Panc1 (cell line): ENCODE measurements around the gene KISS1R. TPM values are rescaled to one million over a fixed set of nuclear protein-coding genes. Genes with fewer than 3 reads are reported as not detected.

Experiments used
- ATAC-seq: fragments of 200-7000 bp; cut with Tn5 transposase; 2 replicates; pipeline ENCODE4 v1.9.1; 2020; ENCODE audit warnings: mild to moderate bottlenecking, moderate library complexity
- BruUV-seq: library from RNA; stranded (reverse); fragments of 400-500 nt; replicated peaks from 2 replicates; lab custom pipeline; 2021; lab: Mats Ljungman, UMichigan
- CTCF ChIA-PET: fragments of 300-600 bp; sonication (Branson Sonifier 250); formaldehyde crosslinking; loops from one replicate; lab custom pipeline; 2022; ENCODE audit warnings: antibody characterized with exemption; lab: Charles Lee
- POLR2A ChIA-PET: fragments of 300-600 bp; sonication (Branson Sonifier 250); formaldehyde crosslinking; loops from one replicate; lab custom pipeline; 2022; ENCODE audit warnings: antibody characterized with exemption; lab: Charles Lee
- DNase-seq: peaks from one replicate; pipeline ENCODE4 v3.0.0-alpha.2; 2010; ENCODE audit warnings: low read depth, low spot score
- H3K27ac ChIP-seq: 2 replicates; pipeline ENCODE4 v1.5.1; 2011; ENCODE audit warnings: mild to moderate bottlenecking, low read length, inconsistent platforms
- H3K27me3 ChIP-seq: fragments of 200-500 bp; sonication (Bioruptor generic); 2 replicates; pipeline ENCODE4 v1.6.0; 2014; ENCODE audit warnings: low read length, inconsistent platforms; ENCODE audit not compliant: control insufficient read depth, insufficient read depth
- H3K36me3 ChIP-seq: fragments of 200-500 bp; sonication (Bioruptor generic); 2 replicates; pipeline ENCODE4 v1.5.1; 2014; ENCODE audit warnings: inconsistent platforms, mild to moderate bottlenecking, low read length, moderate library complexity; ENCODE audit not compliant: control insufficient read depth, insufficient read depth
- H3K4me1 ChIP-seq: 2 replicates; pipeline ENCODE4 v1.5.1; 2011; ENCODE audit warnings: inconsistent platforms, mild to moderate bottlenecking, low read length, moderate library complexity; ENCODE audit not compliant: control insufficient read depth, insufficient read depth
- H3K4me3 ChIP-seq, 2 experiments: 2 replicates each; pipeline ENCODE4 v1.5.1; 2011 to 2012; ENCODE audit warnings: low read depth in 2 of 2, low read length in 2 of 2, mild to moderate bottlenecking in 2 of 2, inconsistent platforms in 1 of 2, moderate library complexity in 1 of 2
- H3K9me3 ChIP-seq: fragments of 200-500 bp; sonication (Bioruptor generic); 2 replicates; pipeline ENCODE4 v1.5.1; 2014; ENCODE audit warnings: low read depth, mild to moderate bottlenecking, inconsistent platforms, low read length, moderate library complexity; ENCODE audit not compliant: control insufficient read depth, insufficient read depth
- CTCF ChIP-seq: fragments of 450-650 bp; IDR thresholded peaks from 2 replicates; pipeline ENCODE4 v1.5.1; 2017; ENCODE audit warnings: mild to moderate bottlenecking
- POLR2AphosphoS5 ChIP-seq: IDR thresholded peaks from 2 replicates; pipeline ENCODE4 v1.6.1; 2012; ENCODE audit warnings: mild to moderate bottlenecking, low read depth, low read length, moderate library complexity
- REST ChIP-seq, 2 experiments: IDR thresholded peaks; 2 replicates each; pipeline ENCODE4 v1.6.1; 2011 to 2012; ENCODE audit warnings: low read depth in 2 of 2, control low read depth in 1 of 2, low read length in 1 of 2, mild to moderate bottlenecking in 1 of 2, moderate library complexity in 1 of 2; ENCODE audit not compliant: insufficient read depth in 1 of 2
- SIN3A ChIP-seq: IDR thresholded peaks from 2 replicates; pipeline ENCODE4 v1.6.1; 2012; ENCODE audit warnings: low read depth, mild to moderate bottlenecking, low read length, moderate library complexity, borderline replicate concordance; ENCODE audit not compliant: insufficient read depth
- TCF7L2 ChIP-seq: IDR thresholded peaks from 2 replicates; pipeline ENCODE4 v1.6.1; 2011; ENCODE audit warnings: mild to moderate bottlenecking, low read depth, low read length, inconsistent platforms
- in situ Hi-C: cut with HindIII; loops from 2 replicates; pipeline ENCODE4 v1.10.0; 2016; ENCODE audit warnings: low sequenced_read_pairs, low pct_unique_long_range_greater_than_20kb
- intact Hi-C: fragments of 100-400 bp; cut with micrococcal nuclease; formaldehyde crosslinking; loops from one replicate; pipeline ENCODE4 v1.10.0; 2022; ENCODE audit not compliant: unreplicated experiment
- total RNA-seq: library from RNA; stranded (reverse); gene quantifications from one replicate; pipeline ENCODE4 v1.2.1, GENCODE V29; 2021; ENCODE audit not compliant: unreplicated experiment

The KISS1R gene
- total RNA-seq, 1 experiment from 2014 or later: 0.92 TPM

GRCh38 chr19:933553-933882, 16.4 kb downstream of the KISS1R start:
- ATAC-seq (peak; percentile 9), DNase-seq (no peak)
- ChIA-PET POLR2A (no interaction called here), CTCF (no interaction called here)
- Histone ChIP-seq H3K27me3 (no peaks in the 10 kb centered on the region), H3K27ac (no peak overlapping the region), H3K4me1 (peaks cover 23% of the 10 kb centered on the region), H3K9me3 (no peaks in the 10 kb centered on the region), H3K36me3 (no peaks in the 10 kb centered on the region), H3K4me3 (no peak overlapping the region)
- no TSS peak for BruUV-seq
- TF ChIP-seq POLR2AphosphoS5 (no peak), SIN3A (no peak), TCF7L2 (peak; percentile 13; the same call in 1 of the 2 replicates)
- intact Hi-C loops (no loop called here), in situ Hi-C loops (no loop called here)

- DNase-seq (no peak), ATAC-seq (peak; percentile 48)
- Histone ChIP-seq H3K9me3 (no peaks in the 10 kb centered on the region), H3K27ac (no peak overlapping the region; the same call in 1 of the 2 replicates), H3K27me3 (no peaks in the 10 kb centered on the region), H3K4me3 (no peak overlapping the region), H3K4me1 (peaks cover 23% of the 10 kb centered on the region), H3K36me3 (no peaks in the 10 kb centered on the region)
- no peak for TF ChIP-seq POLR2AphosphoS5
- TF ChIP-seq TCF7L2: no peak
- TF ChIP-seq CTCF: no peak
- TF ChIP-seq SIN3A: no peak
- no peak for TF ChIP-seq REST (IDR thresholded peaks at IDR 0.05; ENCODE audit: insufficient read depth in 1 of 2, low read depth in 2 of 2, low read length in 1 of 2)
- ChIA-PET POLR2A (interaction anchor here (0.5 kb wide), 1 partner anchor 181 kb away, joined by 4 read pairs; no protein-coding TSS in a partner anchor), CTCF (no interaction called here)
- intact Hi-C loops (no loop called here), in situ Hi-C loops (no loop called here)
- no TSS peak for BruUV-seq
Observed at GRCh38 chr19:934197-934840, 17.2 kb downstream of the KISS1R start.

GRCh38 chr19:934865-935479, 17.8 kb downstream of the KISS1R start:
- POLR2A ChIA-PET: no interaction called here
- DNase-seq (no peak), ATAC-seq (peak; percentile 76)
- Histone ChIP-seq H3K36me3 (no peaks in the 10 kb centered on the region), H3K27ac (peak overlapping the region; percentile 17; the same call in 1 of the 2 replicates), H3K4me3 (no peak overlapping the region), H3K4me1 (peaks cover 24% of the 10 kb centered on the region), H3K27me3 (no peaks in the 10 kb centered on the region), H3K9me3 (no peaks in the 10 kb centered on the region)
- TF ChIP-seq TCF7L2 (no peak), CTCF (no peak), SIN3A (no peak), REST (IDR thresholded peaks at IDR 0.05; ENCODE audit: insufficient read depth in 1 of 2, low read depth in 2 of 2, low read length in 1 of 2) (no peak), POLR2AphosphoS5 (no peak)
- in situ Hi-C loops: no loop called here
- intact Hi-C loops: no loop called here
- BruUV-seq: no TSS peak
- CTCF ChIA-PET: no interaction called here
